ENCODE results near the gene WSB2. TPM values are rescaled to one million over a fixed set of nuclear protein-coding genes. Genes with fewer than 3 reads are reported as not detected.

The WSB2 gene
- total and polyA plus RNA-seq, 9 of the 15 experiments (the other 6 are each of a cell fraction or from before 2014, with no cell fraction given), result 31.4 to 77.6 (median 52.6) TPM

DNA sequence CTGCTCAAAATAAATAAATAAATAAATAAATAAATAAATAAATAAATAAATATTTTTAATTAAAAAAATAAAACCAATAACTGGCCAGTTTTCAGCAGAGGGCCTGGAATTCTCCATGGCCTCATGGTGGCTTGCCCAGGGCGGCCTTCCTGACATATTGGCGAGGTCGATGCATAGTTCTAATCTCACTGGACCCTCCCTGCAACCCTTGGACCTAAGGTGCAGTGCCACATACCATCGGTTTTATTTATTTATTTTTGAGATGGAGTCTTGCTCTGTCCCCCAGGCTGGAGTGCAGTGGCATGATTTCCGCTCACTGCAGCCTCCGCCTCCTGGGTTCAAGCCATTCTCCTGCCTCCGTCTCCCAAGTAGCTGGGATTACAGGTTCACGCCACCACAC lies 46.7 kb upstream of the WSB2 start:
- FAIRE-seq (no peak), DNase-seq (ENCODE audit: extremely low read depth in 1 of 4, low spot score in 3 of 4) (no peak), ATAC-seq (no peak)
- no TSS peak for BruUV-seq (replicated peaks)
- no peak overlapping the region for H3K4me2 ChIP-seq (ENCODE audit: insufficient read depth, low read length)
- no peak overlapping the region for H3K4me3 ChIP-seq
- in situ Hi-C loops (cut with MboI), result no loop called here
- peaks cover 0 to 15% of the 10 kb centered on the region in 2 experiments; a peak in 3 of 5 replicates for H3K4me1 ChIP-seq (replicated peaks in 1 of 2; ENCODE audit: control insufficient read depth in 2 of 2, insufficient read depth in 2 of 2, low read length in 2 of 2)
- intact Hi-C loops (cut with micrococcal nuclease), result no loop called here
- no peaks in the 10 kb centered on the region for H3K9me1 ChIP-seq (ENCODE audit: control insufficient read depth, insufficient read depth, low read length)
- H3K27ac ChIP-seq (ENCODE audit: extremely low read depth, low read depth, low read length), result no peak overlapping the region
- 48% methylated on average over 8 of the region's 8 CpGs for WGBS (ENCODE audit: insufficient coverage, low coverage, missing lambda C conversion rate)
- H3K36me3 ChIP-seq (ENCODE audit: control insufficient read depth, insufficient read depth, low read length), result no peaks in the 10 kb centered on the region
- no peaks in the 10 kb centered on the region for H4K20me1 ChIP-seq (replicated peaks; ENCODE audit: control insufficient read depth, insufficient read depth, low read length)
- TF ChIP-seq TOE1 (IDR thresholded peaks at IDR 0.05; ENCODE audit: borderline replicate concordance) (no peak), TOE1 (CRISPR knock-in tag; IDR thresholded peaks at IDR 0.05; ENCODE audit: borderline replicate concordance, low read depth) (no peak), ZFP1 (CRISPR knock-in tag; IDR thresholded peaks at IDR 0.05) (no peak), CHD4 (IDR thresholded peaks at IDR 0.05; ENCODE audit: insufficient read depth, insufficient replicate concordance, low read depth, low read length, poor library complexity, severe bottlenecking) (no peak), ZKSCAN3 (CRISPR knock-in tag; IDR thresholded peaks at IDR 0.05) (no peak), ZNF165 (CRISPR knock-in tag; IDR thresholded peaks at IDR 0.05; ENCODE audit: borderline replicate concordance) (no peak)
- TF ChIP-seq, protein P1, sequence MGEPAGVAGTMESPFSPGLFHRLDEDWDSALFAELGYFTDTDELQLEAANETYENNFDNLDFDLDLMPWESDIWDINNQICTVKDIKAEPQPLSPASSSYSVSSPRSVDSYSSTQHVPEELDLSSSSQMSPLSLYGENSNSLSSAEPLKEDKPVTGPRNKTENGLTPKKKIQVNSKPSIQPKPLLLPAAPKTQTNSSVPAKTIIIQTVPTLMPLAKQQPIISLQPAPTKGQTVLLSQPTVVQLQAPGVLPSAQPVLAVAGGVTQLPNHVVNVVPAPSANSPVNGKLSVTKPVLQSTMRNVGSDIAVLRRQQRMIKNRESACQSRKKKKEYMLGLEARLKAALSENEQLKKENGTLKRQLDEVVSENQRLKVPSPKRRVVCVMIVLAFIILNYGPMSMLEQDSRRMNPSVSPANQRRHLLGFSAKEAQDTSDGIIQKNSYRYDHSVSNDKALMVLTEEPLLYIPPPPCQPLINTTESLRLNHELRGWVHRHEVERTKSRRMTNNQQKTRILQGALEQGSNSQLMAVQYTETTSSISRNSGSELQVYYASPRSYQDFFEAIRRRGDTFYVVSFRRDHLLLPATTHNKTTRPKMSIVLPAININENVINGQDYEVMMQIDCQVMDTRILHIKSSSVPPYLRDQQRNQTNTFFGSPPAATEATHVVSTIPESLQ (CRISPR knock-in tag; IDR thresholded peaks at IDR 0.05), result no peak
- TF ChIP-seq, protein P2, sequence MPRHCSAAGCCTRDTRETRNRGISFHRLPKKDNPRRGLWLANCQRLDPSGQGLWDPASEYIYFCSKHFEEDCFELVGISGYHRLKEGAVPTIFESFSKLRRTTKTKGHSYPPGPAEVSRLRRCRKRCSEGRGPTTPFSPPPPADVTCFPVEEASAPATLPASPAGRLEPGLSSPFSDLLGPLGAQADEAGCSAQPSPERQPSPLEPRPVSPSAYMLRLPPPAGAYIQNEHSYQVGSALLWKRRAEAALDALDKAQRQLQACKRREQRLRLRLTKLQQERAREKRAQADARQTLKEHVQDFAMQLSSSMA (CRISPR knock-in tag; IDR thresholded peaks at IDR 0.05), result no peak
- TF ChIP-seq, protein P3, sequence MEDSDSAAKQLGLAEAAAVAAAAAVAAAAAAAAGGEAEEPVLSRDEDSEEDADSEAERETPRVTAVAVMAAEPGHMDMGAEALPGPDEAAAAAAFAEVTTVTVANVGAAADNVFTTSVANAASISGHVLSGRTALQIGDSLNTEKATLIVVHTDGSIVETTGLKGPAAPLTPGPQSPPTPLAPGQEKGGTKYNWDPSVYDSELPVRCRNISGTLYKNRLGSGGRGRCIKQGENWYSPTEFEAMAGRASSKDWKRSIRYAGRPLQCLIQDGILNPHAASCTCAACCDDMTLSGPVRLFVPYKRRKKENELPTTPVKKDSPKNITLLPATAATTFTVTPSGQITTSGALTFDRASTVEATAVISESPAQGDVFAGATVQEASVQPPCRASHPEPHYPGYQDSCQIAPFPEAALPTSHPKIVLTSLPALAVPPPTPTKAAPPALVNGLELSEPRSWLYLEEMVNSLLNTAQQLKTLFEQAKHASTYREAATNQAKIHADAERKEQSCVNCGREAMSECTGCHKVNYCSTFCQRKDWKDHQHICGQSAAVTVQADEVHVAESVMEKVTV (CRISPR knock-in tag; IDR thresholded peaks at IDR 0.05), result no peak
- no peak overlapping the region for H2AFZ ChIP-seq (ENCODE audit: low read depth, low read length)
- peaks cover 4 to 19% of the 10 kb centered on the region in 2 experiments; a peak in 4 of 5 replicates for H3K27me3 ChIP-seq (ENCODE audit: control insufficient read depth in 2 of 2, insufficient read depth in 2 of 2, low read length in 2 of 2)
- no peaks in the 10 kb centered on the region for H3K79me2 ChIP-seq (ENCODE audit: control insufficient read depth, insufficient read depth, low read length)
- ChIA-PET CTCF (ENCODE audit: low intra/inter-chr PET ratio) (no interaction called here), POLR2A (interaction anchor here (0.8 kb wide), 1 partner anchor 16 kb away, joined by 3 read pairs; no protein-coding TSS in a partner anchor)
- no peak overlapping the region for H3K9ac ChIP-seq (ENCODE audit: insufficient read depth in 1 of 2, low read depth in 2 of 2, low read length in 2 of 2)
- no peaks in the 10 kb centered on the region for H3K9me3 ChIP-seq (replicated peaks; ENCODE audit: control insufficient read depth, insufficient read depth, low read depth, low read length)

Measured in K562 (cell line).